WTC11 (cell line): Measurements from ENCODE around the gene ANKFN1. TPM values are rescaled to one million over a fixed set of nuclear protein-coding genes. Genes with fewer than 3 reads are reported as not detected.

ENCODE experiments used
- ATAC-seq: fragments of 200-7000 bp; cut with Tn5 transposase; 2 replicates; pipeline ENCODE4 v1.10.0; 2021; ENCODE audit warnings: mild to moderate bottlenecking, moderate library complexity
- CTCF ChIA-PET: fragments of 300-600 bp; sonication (Branson Sonifier 250); formaldehyde crosslinking; loops from one replicate; lab custom pipeline; 2021; ENCODE audit warnings: antibody characterized with exemption; lab: Charles Lee
- POLR2A ChIA-PET: fragments of 350-600 bp; sonication (Branson Sonifier 250); formaldehyde crosslinking; loops from one replicate; lab custom pipeline; 2021; ENCODE audit warnings: antibody characterized with exemption; lab: Charles Lee
- DNase-seq: peaks from one replicate; pipeline ENCODE4 v3.0.0; 2021; ENCODE audit warnings: low spot score
- H3K27ac Mint-ChIP-seq: 2 replicates; pipeline ENCODE4 v1.8.0; 2021; ENCODE audit warnings: mixed read lengths
- H3K27me3 Mint-ChIP-seq: 2 replicates; pipeline ENCODE4 v1.8.0; 2021; ENCODE audit warnings: low read depth, mild to moderate bottlenecking, moderate library complexity, mixed read lengths
- H3K36me3 Mint-ChIP-seq: 2 replicates; pipeline ENCODE4 v1.8.0; 2021; ENCODE audit warnings: mixed read lengths
- H3K4me1 Mint-ChIP-seq: 2 replicates; pipeline ENCODE4 v1.8.0; 2022; ENCODE audit warnings: mixed read lengths
- H3K4me3 Mint-ChIP-seq: 2 replicates; pipeline ENCODE4 v1.8.0; 2021; ENCODE audit warnings: mild to moderate bottlenecking, moderate library complexity, mixed read lengths
- H3K9me3 Mint-ChIP-seq: 2 replicates; pipeline ENCODE4 v1.8.0; 2021; ENCODE audit warnings: mixed read lengths
- AR ChIP-seq: fragments of 250-450 bp; sonication (Bioruptor Pico); IDR thresholded peaks from 2 replicates; pipeline ENCODE4 v1.9.0; 2021; ENCODE audit warnings: mild to moderate bottlenecking
- ATF1 ChIP-seq: sonication (generic); formaldehyde crosslinking; IDR thresholded peaks from 2 replicates; pipeline ENCODE4 v1.8.1; 2023; ENCODE audit warnings: mild to moderate bottlenecking, moderate library complexity, missing genetic modification reagents
- ATF3 ChIP-seq: sonication (generic); formaldehyde crosslinking; conservative IDR thresholded peaks from 2 replicates; pipeline ENCODE4 v1.8.1; 2022; ENCODE audit warnings: mild to moderate bottlenecking, missing genetic modification reagents
- KAT7 ChIP-seq: sonication (generic); formaldehyde crosslinking; IDR thresholded peaks from 2 replicates; pipeline ENCODE4 v1.8.1; 2023; ENCODE audit warnings: missing genetic modification reagents, mild to moderate bottlenecking, borderline replicate concordance
- NR2C2 ChIP-seq: sonication (generic); formaldehyde crosslinking; IDR thresholded peaks from 2 replicates; pipeline ENCODE4 v1.8.0; 2022; ENCODE audit warnings: mild to moderate bottlenecking, missing genetic modification reagents
- RELA ChIP-seq: sonication (generic); formaldehyde crosslinking; IDR thresholded peaks from 2 replicates; pipeline ENCODE4 v1.8.1; 2022; ENCODE audit warnings: missing genetic modification reagents, mild to moderate bottlenecking, borderline replicate concordance
- SOX15 ChIP-seq: fragments of 250-450 bp; sonication (Bioruptor Pico); IDR thresholded peaks from 2 replicates; pipeline ENCODE4 v1.9.0; 2021; ENCODE audit warnings: mild to moderate bottlenecking
- SP1 ChIP-seq: sonication (generic); formaldehyde crosslinking; conservative IDR thresholded peaks from 2 replicates; pipeline ENCODE4 v1.8.1; 2022; ENCODE audit warnings: missing genetic modification reagents
- ZBTB43 ChIP-seq: sonication (generic); formaldehyde crosslinking; IDR thresholded peaks from 2 replicates; pipeline ENCODE4 v1.8.1; 2023; ENCODE audit warnings: mild to moderate bottlenecking, missing genetic modification reagents
- ZNF317 ChIP-seq: sonication (generic); formaldehyde crosslinking; IDR thresholded peaks from 2 replicates; pipeline ENCODE4 v1.8.1; 2023; ENCODE audit warnings: low read depth, mild to moderate bottlenecking, moderate library complexity, missing genetic modification reagents, borderline replicate concordance
- ZNF416 ChIP-seq: fragments of 250-450 bp; sonication (Bioruptor Pico); IDR thresholded peaks from 2 replicates; pipeline ENCODE4 v1.9.0; 2021; ENCODE audit warnings: mild to moderate bottlenecking, inconsistent platforms
- ZNF423 ChIP-seq: fragments of 250-450 bp; sonication (Bioruptor Pico); IDR thresholded peaks from 2 replicates; pipeline ENCODE4 v2.1.2; 2022; ENCODE audit warnings: mild to moderate bottlenecking, moderate library complexity
- ZNF532 ChIP-seq: fragments of 250-450 bp; sonication (Bioruptor Pico); IDR thresholded peaks from 2 replicates; pipeline ENCODE4 v1.9.0; 2021; ENCODE audit warnings: mild to moderate bottlenecking, borderline replicate concordance
- total RNA-seq: library from RNA; stranded (reverse); gene quantifications from 3 replicates; pipeline ENCODE4 v1.2.3, GENCODE V29; 2021
- TF ChIP-seq, protein P1 (sequence below): sonication (generic); formaldehyde crosslinking; IDR thresholded peaks from 2 replicates; pipeline ENCODE4 v1.8.0; 2023; ENCODE audit warnings: mild to moderate bottlenecking, missing genetic modification reagents
- TF ChIP-seq, protein P2 (sequence below): sonication (generic); formaldehyde crosslinking; IDR thresholded peaks from 2 replicates; pipeline ENCODE4 v1.8.0; 2023; ENCODE audit warnings: missing genetic modification reagents
- TF ChIP-seq, protein P3 (sequence below): sonication (generic); formaldehyde crosslinking; IDR thresholded peaks from 2 replicates; pipeline ENCODE4 v1.8.1; 2022; ENCODE audit warnings: low read depth, missing genetic modification reagents, borderline replicate concordance

Gene ANKFN1
- total RNA-seq, 1 experiment from 2014 or later: 0.24 TPM

DNA sequence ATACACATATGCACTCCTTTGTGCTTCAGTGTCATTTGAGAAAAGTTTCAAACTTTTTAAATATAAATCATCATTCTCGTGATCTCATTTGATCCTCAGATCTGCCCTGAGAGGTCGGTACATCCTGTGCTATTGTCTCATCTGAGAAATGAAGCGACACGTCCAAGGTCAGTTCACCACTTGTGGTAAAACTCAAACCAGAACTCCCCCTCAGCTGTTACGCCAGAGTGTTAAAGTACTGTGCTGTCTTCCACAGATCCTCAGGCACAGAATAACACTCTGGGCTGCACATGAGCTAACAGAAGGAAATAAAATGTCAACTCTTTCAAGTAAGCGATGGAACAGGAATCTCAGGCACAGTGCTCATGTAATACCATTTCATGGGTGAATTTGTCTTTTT lies 31.4 kb downstream of the ANKFN1 start:
- H3K4me3 Mint-ChIP-seq: no peak overlapping the region
- H3K9me3 Mint-ChIP-seq: no peaks in the 10 kb centered on the region
- H3K4me1 Mint-ChIP-seq: no peaks in the 10 kb centered on the region
- H3K36me3 Mint-ChIP-seq: no peaks in the 10 kb centered on the region
- DNase-seq (no peak), ATAC-seq (no peak)
- TF ChIP-seq, protein P1, sequence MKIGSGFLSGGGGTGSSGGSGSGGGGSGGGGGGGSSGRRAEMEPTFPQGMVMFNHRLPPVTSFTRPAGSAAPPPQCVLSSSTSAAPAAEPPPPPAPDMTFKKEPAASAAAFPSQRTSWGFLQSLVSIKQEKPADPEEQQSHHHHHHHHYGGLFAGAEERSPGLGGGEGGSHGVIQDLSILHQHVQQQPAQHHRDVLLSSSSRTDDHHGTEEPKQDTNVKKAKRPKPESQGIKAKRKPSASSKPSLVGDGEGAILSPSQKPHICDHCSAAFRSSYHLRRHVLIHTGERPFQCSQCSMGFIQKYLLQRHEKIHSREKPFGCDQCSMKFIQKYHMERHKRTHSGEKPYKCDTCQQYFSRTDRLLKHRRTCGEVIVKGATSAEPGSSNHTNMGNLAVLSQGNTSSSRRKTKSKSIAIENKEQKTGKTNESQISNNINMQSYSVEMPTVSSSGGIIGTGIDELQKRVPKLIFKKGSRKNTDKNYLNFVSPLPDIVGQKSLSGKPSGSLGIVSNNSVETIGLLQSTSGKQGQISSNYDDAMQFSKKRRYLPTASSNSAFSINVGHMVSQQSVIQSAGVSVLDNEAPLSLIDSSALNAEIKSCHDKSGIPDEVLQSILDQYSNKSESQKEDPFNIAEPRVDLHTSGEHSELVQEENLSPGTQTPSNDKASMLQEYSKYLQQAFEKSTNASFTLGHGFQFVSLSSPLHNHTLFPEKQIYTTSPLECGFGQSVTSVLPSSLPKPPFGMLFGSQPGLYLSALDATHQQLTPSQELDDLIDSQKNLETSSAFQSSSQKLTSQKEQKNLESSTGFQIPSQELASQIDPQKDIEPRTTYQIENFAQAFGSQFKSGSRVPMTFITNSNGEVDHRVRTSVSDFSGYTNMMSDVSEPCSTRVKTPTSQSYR: no peak
- TF ChIP-seq ATF1 (CRISPR knock-in tag) (no peak), SP1 (no peak), KAT7 (no peak), ZNF416 (CRISPR knock-in tag) (no peak), ZNF532 (no peak), NR2C2 (no peak), SOX15 (no peak), ZBTB43 (CRISPR knock-in tag) (no peak), ZNF317 (CRISPR knock-in tag) (no peak), ATF3 (CRISPR knock-in tag) (no peak), RELA (CRISPR knock-in tag) (no peak), AR (CRISPR knock-in tag) (no peak), ZNF423 (no peak)
- TF ChIP-seq, protein P2, sequence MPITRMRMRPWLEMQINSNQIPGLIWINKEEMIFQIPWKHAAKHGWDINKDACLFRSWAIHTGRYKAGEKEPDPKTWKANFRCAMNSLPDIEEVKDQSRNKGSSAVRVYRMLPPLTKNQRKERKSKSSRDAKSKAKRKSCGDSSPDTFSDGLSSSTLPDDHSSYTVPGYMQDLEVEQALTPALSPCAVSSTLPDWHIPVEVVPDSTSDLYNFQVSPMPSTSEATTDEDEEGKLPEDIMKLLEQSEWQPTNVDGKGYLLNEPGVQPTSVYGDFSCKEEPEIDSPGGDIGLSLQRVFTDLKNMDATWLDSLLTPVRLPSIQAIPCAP (CRISPR knock-in tag): no peak
- TF ChIP-seq, protein P3, sequence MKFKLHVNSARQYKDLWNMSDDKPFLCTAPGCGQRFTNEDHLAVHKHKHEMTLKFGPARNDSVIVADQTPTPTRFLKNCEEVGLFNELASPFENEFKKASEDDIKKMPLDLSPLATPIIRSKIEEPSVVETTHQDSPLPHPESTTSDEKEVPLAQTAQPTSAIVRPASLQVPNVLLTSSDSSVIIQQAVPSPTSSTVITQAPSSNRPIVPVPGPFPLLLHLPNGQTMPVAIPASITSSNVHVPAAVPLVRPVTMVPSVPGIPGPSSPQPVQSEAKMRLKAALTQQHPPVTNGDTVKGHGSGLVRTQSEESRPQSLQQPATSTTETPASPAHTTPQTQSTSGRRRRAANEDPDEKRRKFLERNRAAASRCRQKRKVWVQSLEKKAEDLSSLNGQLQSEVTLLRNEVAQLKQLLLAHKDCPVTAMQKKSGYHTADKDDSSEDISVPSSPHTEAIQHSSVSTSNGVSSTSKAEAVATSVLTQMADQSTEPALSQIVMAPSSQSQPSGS (CRISPR knock-in tag): no peak
- no peak overlapping the region for H3K27ac Mint-ChIP-seq
- H3K27me3 Mint-ChIP-seq: no peaks in the 10 kb centered on the region
- ChIA-PET POLR2A (no interaction called here), CTCF (no interaction called here)
